ENCODE measurements around the gene PRR14.

PRR14 gene

GRCh38 chr16:30698816-30699614 lies 48.3 kb downstream of the PRR14 start, which contains the start of gene SRCAP:
SRCAP (plus strand) TSS chr16:30699171; CDS start chr16:30700825, 1,654 bp downstream.
- POLR2A ChIA-PET, result interaction anchor here (0.6 to 3.6 kb wide), 11 partner anchors 15 to 252 kb away, joined by 3 to 29 read pairs (median 4); partner anchors contain the start of genes FBRS, PHKG2, ZNF629 and ZNF689
- no peaks in the 10 kb centered on the region; the same call in 1 of the 2 replicates for H3K4me1 ChIP-seq (ENCODE audit: control insufficient read depth, insufficient read depth, low read length)
- H3K36me3 ChIP-seq (ENCODE audit: control insufficient read depth in 2 of 2, insufficient read depth in 1 of 2, low read length in 2 of 2), result peaks cover 26 to 41% of the 10 kb centered on the region in 2 experiments; a peak in 2 of 3 replicates
- peak within 1 kb of the TSS; percentile 100 for H3K27ac ChIP-seq (ENCODE audit: extremely low read depth, low read depth, low read length)
- CTCF ChIA-PET, result interaction anchor here (0.6 kb wide), 2 partner anchors 78 to 150 kb away, joined by 4 read pairs; no protein-coding TSS in a partner anchor
- no peaks in the 10 kb centered on the region for H3K9me3 ChIP-seq (ENCODE audit: control insufficient read depth, insufficient read depth, low read depth, low read length)
- H3K4me3 ChIP-seq (ENCODE audit: low read depth, low read length), result peak within 1 kb of the TSS; percentile 98
- TF ChIP-seq, protein P1, sequence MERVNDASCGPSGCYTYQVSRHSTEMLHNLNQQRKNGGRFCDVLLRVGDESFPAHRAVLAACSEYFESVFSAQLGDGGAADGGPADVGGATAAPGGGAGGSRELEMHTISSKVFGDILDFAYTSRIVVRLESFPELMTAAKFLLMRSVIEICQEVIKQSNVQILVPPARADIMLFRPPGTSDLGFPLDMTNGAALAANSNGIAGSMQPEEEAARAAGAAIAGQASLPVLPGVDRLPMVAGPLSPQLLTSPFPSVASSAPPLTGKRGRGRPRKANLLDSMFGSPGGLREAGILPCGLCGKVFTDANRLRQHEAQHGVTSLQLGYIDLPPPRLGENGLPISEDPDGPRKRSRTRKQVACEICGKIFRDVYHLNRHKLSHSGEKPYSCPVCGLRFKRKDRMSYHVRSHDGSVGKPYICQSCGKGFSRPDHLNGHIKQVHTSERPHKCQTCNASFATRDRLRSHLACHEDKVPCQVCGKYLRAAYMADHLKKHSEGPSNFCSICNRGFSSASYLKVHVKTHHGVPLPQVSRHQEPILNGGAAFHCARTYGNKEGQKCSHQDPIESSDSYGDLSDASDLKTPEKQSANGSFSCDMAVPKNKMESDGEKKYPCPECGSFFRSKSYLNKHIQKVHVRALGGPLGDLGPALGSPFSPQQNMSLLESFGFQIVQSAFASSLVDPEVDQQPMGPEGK (tag by site-specific recombination; IDR thresholded peaks at IDR 0.05), result peak; percentile 67; the same call in 1 of the 2 replicates
- TF ChIP-seq ZNF645 (tag by site-specific recombination; IDR thresholded peaks at IDR 0.05) (peak; percentile 70; the same call in 1 of the 2 replicates), ZNF274 (IDR thresholded peaks at IDR 0.05; ENCODE audit: low read length) (no peak), ZNF274 (tag by site-specific recombination; IDR thresholded peaks at IDR 0.05; ENCODE audit: borderline replicate concordance) (no peak), EGR2 (tag by site-specific recombination; IDR thresholded peaks at IDR 0.05; ENCODE audit: low read depth) (peak; percentile 94), KLF9 (tag by site-specific recombination; IDR thresholded peaks at IDR 0.05; ENCODE audit: low read depth) (peak; percentile 89), ZBTB8A (tag by site-specific recombination; IDR thresholded peaks at IDR 0.05) (peak; percentile 46), KLF8 (tag by site-specific recombination; IDR thresholded peaks at IDR 0.05) (peak; percentile 84), ZNF585B (tag by site-specific recombination; IDR thresholded peaks at IDR 0.05) (peak; percentile 4; the same call in 1 of the 2 replicates), ZNF280C (tag by site-specific recombination; IDR thresholded peaks at IDR 0.05) (no peak), ZNF184 (tag by site-specific recombination; IDR thresholded peaks at IDR 0.05) (no peak), ZNF600 (tag by site-specific recombination; IDR thresholded peaks at IDR 0.05) (peak; percentile 96), ZNF777 (tag by site-specific recombination; IDR thresholded peaks at IDR 0.05; ENCODE audit: borderline replicate concordance) (0 out of 2 replicates have a peak, but pooled peaks have one; percentile 19), KLF16 (tag by site-specific recombination; IDR thresholded peaks at IDR 0.05) (peak; percentile 59), ZNF10 (tag by site-specific recombination; IDR thresholded peaks at IDR 0.05) (no peak), HOXA7 (CRISPR knock-in tag; IDR thresholded peaks at IDR 0.05; ENCODE audit: borderline replicate concordance) (no peak), ZNF112 (tag by site-specific recombination; IDR thresholded peaks at IDR 0.05) (no peak), ZNF629 (tag by site-specific recombination; IDR thresholded peaks at IDR 0.05) (peak; percentile 71), ZNF707 (tag by site-specific recombination; IDR thresholded peaks at IDR 0.05) (no peak), ZSCAN30 (tag by site-specific recombination; IDR thresholded peaks at IDR 0.05) (0 out of 2 replicates have a peak, but pooled peaks have one; percentile 21), ZNF768 (tag by site-specific recombination; IDR thresholded peaks at IDR 0.05) (no peak; the same call in 1 of the 2 replicates), ZNF791 (tag by site-specific recombination; IDR thresholded peaks at IDR 0.05) (no peak)
- TF ChIP-seq, protein P2, sequence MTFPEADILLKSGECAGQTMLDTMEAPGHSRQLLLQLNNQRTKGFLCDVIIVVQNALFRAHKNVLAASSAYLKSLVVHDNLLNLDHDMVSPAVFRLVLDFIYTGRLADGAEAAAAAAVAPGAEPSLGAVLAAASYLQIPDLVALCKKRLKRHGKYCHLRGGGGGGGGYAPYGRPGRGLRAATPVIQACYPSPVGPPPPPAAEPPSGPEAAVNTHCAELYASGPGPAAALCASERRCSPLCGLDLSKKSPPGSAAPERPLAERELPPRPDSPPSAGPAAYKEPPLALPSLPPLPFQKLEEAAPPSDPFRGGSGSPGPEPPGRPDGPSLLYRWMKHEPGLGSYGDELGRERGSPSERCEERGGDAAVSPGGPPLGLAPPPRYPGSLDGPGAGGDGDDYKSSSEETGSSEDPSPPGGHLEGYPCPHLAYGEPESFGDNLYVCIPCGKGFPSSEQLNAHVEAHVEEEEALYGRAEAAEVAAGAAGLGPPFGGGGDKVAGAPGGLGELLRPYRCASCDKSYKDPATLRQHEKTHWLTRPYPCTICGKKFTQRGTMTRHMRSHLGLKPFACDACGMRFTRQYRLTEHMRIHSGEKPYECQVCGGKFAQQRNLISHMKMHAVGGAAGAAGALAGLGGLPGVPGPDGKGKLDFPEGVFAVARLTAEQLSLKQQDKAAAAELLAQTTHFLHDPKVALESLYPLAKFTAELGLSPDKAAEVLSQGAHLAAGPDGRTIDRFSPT (tag by site-specific recombination; IDR thresholded peaks at IDR 0.05), result peak; percentile 97; the same call in 1 of the 2 replicates
- TF ChIP-seq, protein P3, sequence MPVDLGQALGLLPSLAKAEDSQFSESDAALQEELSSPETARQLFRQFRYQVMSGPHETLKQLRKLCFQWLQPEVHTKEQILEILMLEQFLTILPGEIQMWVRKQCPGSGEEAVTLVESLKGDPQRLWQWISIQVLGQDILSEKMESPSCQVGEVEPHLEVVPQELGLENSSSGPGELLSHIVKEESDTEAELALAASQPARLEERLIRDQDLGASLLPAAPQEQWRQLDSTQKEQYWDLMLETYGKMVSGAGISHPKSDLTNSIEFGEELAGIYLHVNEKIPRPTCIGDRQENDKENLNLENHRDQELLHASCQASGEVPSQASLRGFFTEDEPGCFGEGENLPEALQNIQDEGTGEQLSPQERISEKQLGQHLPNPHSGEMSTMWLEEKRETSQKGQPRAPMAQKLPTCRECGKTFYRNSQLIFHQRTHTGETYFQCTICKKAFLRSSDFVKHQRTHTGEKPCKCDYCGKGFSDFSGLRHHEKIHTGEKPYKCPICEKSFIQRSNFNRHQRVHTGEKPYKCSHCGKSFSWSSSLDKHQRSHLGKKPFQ (tag by site-specific recombination; IDR thresholded peaks at IDR 0.05), result peak; percentile 99
- TF ChIP-seq, protein P4, sequence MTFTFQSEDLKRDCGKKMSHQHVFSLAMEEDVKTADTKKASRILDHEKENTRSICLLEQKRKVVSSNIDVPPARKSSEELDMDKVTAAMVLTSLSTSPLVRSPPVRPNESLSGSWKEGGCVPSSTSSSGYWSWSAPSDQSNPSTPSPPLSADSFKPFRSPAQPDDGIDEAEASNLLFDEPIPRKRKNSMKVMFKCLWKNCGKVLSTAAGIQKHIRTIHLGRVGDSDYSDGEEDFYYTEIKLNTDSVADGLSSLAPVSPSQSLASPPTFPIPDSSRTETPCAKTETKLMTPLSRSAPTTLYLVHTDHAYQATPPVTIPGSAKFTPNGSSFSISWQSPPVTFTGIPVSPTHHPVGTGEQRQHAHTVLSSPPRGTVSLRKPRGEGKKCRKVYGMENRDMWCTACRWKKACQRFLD (tag by site-specific recombination; IDR thresholded peaks at IDR 0.05), result no peak
- TF ChIP-seq, protein P5, sequence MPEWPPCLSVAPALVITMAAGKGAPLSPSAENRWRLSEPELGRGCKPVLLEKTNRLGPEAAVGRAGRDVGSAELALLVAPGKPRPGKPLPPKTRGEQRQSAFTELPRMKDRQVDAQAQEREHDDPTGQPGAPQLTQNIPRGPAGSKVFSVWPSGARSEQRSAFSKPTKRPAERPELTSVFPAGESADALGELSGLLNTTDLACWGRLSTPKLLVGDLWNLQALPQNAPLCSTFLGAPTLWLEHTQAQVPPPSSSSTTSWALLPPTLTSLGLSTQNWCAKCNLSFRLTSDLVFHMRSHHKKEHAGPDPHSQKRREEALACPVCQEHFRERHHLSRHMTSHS (tag by site-specific recombination; IDR thresholded peaks at IDR 0.05), result no peak
